C4-2B (cell line): ENCODE results near the gene KLHDC4.
"Not testable (repeated sequence)": the region's sequence is repeated elsewhere in the genome, so short reads cannot be mapped to it uniquely, and the experiment has no call there.

ENCODE experiments used
- H3K27ac ChIP-seq: fragments of 450-650 bp; 2 replicates; pipeline ENCODE4 v1.5.1; 2017
- CTCF ChIP-seq: fragments of 450-650 bp; conservative IDR thresholded peaks from 2 replicates; pipeline ENCODE4 v1.5.1; 2017; ENCODE audit warnings: mild to moderate bottlenecking
- ZFX ChIP-seq: fragments of 450-650 bp; IDR thresholded peaks from 2 replicates; pipeline ENCODE4 v1.6.1; 2017

Gene KLHDC4

GRCh38 chr16:87727346-87727745 is 38.4 kb downstream of the KLHDC4 start:
- no peak overlapping the region for H3K27ac ChIP-seq
- TF ChIP-seq ZFX: no peak
- TF ChIP-seq CTCF: no peak

- not testable (repeated sequence) for H3K27ac ChIP-seq
Measured at GRCh38 chr16:87726577-87726976, 39.2 kb downstream of the KLHDC4 start.

GRCh38 chr16:87725596-87726235 is 40.1 kb downstream of the KLHDC4 start:
- no peak overlapping the region for H3K27ac ChIP-seq
- TF ChIP-seq CTCF (no peak), ZFX (no peak)

- TF ChIP-seq CTCF (no peak), ZFX (no peak)
- H3K27ac ChIP-seq: no peak overlapping the region
Measured at GRCh38 chr16:87724490-87725291, 41.1 kb downstream of the KLHDC4 start.

- TF ChIP-seq CTCF: no peak
- no peak for TF ChIP-seq ZFX
- H3K27ac ChIP-seq: no peak overlapping the region
Measured at GRCh38 chr16:87723226-87723623, 42.6 kb downstream of the KLHDC4 start.

GRCh38 chr16:87722590-87723225 is 43.1 kb downstream of the KLHDC4 start:
- no peak overlapping the region for H3K27ac ChIP-seq
- TF ChIP-seq CTCF (no peak), ZFX (no peak)

- H3K27ac ChIP-seq: no peak overlapping the region
- TF ChIP-seq ZFX (no peak), CTCF (no peak)
Measured at GRCh38 chr16:87721622-87722585, 43.9 kb downstream of the KLHDC4 start.
